H1 (cell line): ENCODE data around the gene DEDD2. TPM values are rescaled to one million over a fixed set of nuclear protein-coding genes. Genes with fewer than 3 reads are reported as not detected.

Source experiments
- ATF3 ChIP-seq: IDR thresholded peaks from 2 replicates; pipeline ENCODE4 v1.6.1; 2011; ENCODE audit warnings: low read depth, mild to moderate bottlenecking, low read length; ENCODE audit not compliant: insufficient read depth
- CBX8 ChIP-seq: fragments of 300-800, 300-1000 bp; sonication (generic); IDR thresholded peaks from 2 replicates; pipeline ENCODE4 v1.7.1; 2016; ENCODE audit warnings: low read depth, low read length, borderline replicate concordance
- EP300 ChIP-seq, 2 experiments: IDR thresholded peaks; 1 replicate in 1 of 2; 2 replicates in 1 of 2; pipeline ENCODE4 v1.6.1; 2011 to 2012; ENCODE audit warnings: low read depth in 2 of 2, low read length in 2 of 2, mild to moderate bottlenecking in 2 of 2, borderline replicate concordance in 1 of 2, inconsistent platforms in 1 of 2, moderate library complexity in 1 of 2
- HDAC2 ChIP-seq, 2 experiments: fragments of 300-600 bp in 1 of 2; sonication (generic) in 1 of 2; IDR thresholded peaks; 2 replicates each; pipeline ENCODE4 v1.6.1; 2011 to 2012; ENCODE audit warnings: low read depth in 2 of 2, low read length in 2 of 2, mild to moderate bottlenecking in 2 of 2, moderate library complexity in 2 of 2, borderline replicate concordance in 1 of 2, inconsistent platforms in 1 of 2
- RBBP5 ChIP-seq: IDR thresholded peaks from 2 replicates; pipeline ENCODE4 v1.7.1; 2012; ENCODE audit warnings: low read depth, mild to moderate bottlenecking, inconsistent platforms, low read length, moderate library complexity, borderline replicate concordance
- RXRA ChIP-seq: IDR thresholded peaks from 2 replicates; pipeline ENCODE4 v1.6.1; 2011; ENCODE audit warnings: low read depth, mild to moderate bottlenecking, low read length, moderate library complexity; ENCODE audit not compliant: insufficient read depth
- SIN3A ChIP-seq, 2 experiments: IDR thresholded peaks in 1 of 2; conservative IDR thresholded peaks in 1 of 2; 2 replicates each; pipeline ENCODE4 v1.6.1; 2011 to 2012; ENCODE audit warnings: low read length in 2 of 2, improper control_type of control experiment in 1 of 2, low read depth in 1 of 2, mild to moderate bottlenecking in 1 of 2
- polyA plus RNA-seq, 7 experiments: library from polyadenylated mRNA; depleted of rRNA in 3 of 7; stranded (reverse) in 5 of 7; unstranded in 2 of 7; fragments of >200 nt in 5 of 7; fragments of 200-250 nt in 2 of 7; gene quantifications; 1 replicate in 5 of 7; 2 replicates in 1 of 7; 4 replicates in 1 of 7; pipeline versions ENCODE4 v1.2.1 to v1.2.3, GENCODE V29; 2011 to 2013; ENCODE audit warnings: missing spikeins in 2 of 7, mixed read lengths in 2 of 7
- total RNA-seq: library from RNA; stranded (reverse); fragmentation: NEBNext Ultra II Directional; extraction: Animal tissue kit (Norgen Biotek cat#: 25700); gene quantifications from 2 replicates; pipeline ENCODE4 v1.2.1, GENCODE V29; 2021

The DEDD2 gene
- total and polyA plus RNA-seq, 2 of the 8 experiments (the other 6 are each of a cell fraction or from before 2014, with no cell fraction given) = 37.8 to 65.0 TPM

DNA sequence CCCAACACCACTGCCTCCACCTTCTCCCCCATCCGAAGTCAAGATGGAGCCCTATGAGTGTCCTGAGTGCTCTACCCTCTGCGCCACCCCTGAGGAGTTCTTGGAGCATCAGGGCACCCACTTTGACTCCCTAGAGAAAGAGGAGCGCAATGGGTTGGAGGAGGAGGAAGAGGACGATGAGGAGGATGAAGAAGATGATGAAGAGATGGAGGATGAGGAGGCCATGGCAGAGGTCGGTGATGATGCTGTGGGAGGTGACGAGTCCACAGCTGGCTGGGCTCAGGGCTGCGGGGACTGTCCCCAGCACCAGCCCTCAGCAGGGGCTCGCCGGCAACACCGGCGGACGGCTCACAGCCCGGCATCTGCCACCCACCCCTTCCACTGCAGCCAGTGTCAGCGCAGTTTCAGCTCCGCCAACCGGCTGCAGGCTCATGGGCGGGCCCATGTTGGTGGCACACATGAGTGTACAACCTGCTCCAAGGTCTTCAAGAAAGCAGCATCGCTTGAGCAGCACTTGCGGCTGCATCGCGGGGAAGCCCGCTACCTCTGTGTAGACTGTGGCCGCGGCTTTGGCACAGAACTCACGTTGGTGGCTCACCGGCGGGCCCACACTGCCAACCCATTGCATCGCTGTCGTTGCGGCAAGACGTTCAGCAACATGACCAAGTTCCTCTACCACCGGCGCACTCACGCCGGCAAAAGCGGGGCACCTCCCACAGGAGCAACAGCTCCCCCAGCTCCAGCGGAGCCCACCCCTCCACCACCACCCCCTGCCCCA is 7.7 kb upstream of the DEDD2 start (continued):
- no peak for TF ChIP-seq RXRA
- TF ChIP-seq ATF3 = no peak
- TF ChIP-seq EP300 (IDR thresholded peaks at IDR 0.05; ENCODE audit: borderline replicate concordance in 1 of 2, low read depth in 2 of 2, low read length in 2 of 2) = no peak
- TF ChIP-seq CBX8 = no peak
- no peak for TF ChIP-seq RBBP5
- TF ChIP-seq SIN3A (conservative IDR thresholded peaks at IDR 0.05 in 1 of 2, IDR thresholded peaks at IDR 0.05 in 1 of 2; ENCODE audit: low read depth in 1 of 2, low read length in 2 of 2) = no peak
- no peak for TF ChIP-seq HDAC2 (IDR thresholded peaks at IDR 0.05; ENCODE audit: borderline replicate concordance in 1 of 2, low read depth in 2 of 2, low read length in 2 of 2)
